ENCODE data around the gene VOPP1. TPM values are rescaled to one million over a fixed set of nuclear protein-coding genes. Genes with fewer than 3 reads are reported as not detected.

Gene VOPP1
- total RNA-seq, 6 experiments from 2014 or later, result 15.8 to 30.3 (median 23.2) TPM

GRCh38 chr7:55534262-55534915, 37.9 kb downstream of the VOPP1 start:
- ATAC-seq (peak; percentile 57 to 73 (median 61)), DNase-seq (peak in 1 of 3 donors; percentile 60)
- H3K27me3 ChIP-seq, result no peaks in the 10 kb centered on the region
- H3K9me3 ChIP-seq, result no peaks in the 10 kb centered on the region
- TF ChIP-seq POLR2A (IDR thresholded peaks at IDR 0.05) (no peak), CTCF (IDR thresholded peaks at IDR 0.05) (no peak)
- no peak overlapping the region for H3K4me3 ChIP-seq
- peak overlapping the region in 2 of 3 donors; percentile 17 to 29 for H3K27ac ChIP-seq
- intact Hi-C loops (cut with DNase I), result no loop called here
- no peaks in the 10 kb centered on the region for H3K36me3 ChIP-seq
- WGBS (ENCODE audit: insufficient coverage, low coverage, low lambda C conversion rate, missing lambda C conversion rate), result 50% methylated on average over 7 of the region's 8 CpGs
- H3K4me1 ChIP-seq, result no peaks in the 10 kb centered on the region

GRCh38 chr7:55533729-55534080, 38.6 kb downstream of the VOPP1 start:
- TF ChIP-seq POLR2A (IDR thresholded peaks at IDR 0.05) (no peak), CTCF (IDR thresholded peaks at IDR 0.05) (no peak)
- WGBS (ENCODE audit: insufficient coverage, low coverage, low lambda C conversion rate, missing lambda C conversion rate), result 56% methylated on average over 2 of the region's 2 CpGs

GRCh38 chr7:55533050-55533728, 39.1 kb downstream of the VOPP1 start:
- 50% methylated on average over 1 of the region's 4 CpGs for WGBS (ENCODE audit: insufficient coverage, low coverage, low lambda C conversion rate, missing lambda C conversion rate)
- intact Hi-C loops (cut with DNase I), result no loop called here
- H3K27ac ChIP-seq, result no peak overlapping the region
- no peaks in the 10 kb centered on the region for H3K9me3 ChIP-seq
- no peak for DNase-seq
- no peaks in the 10 kb centered on the region for H3K36me3 ChIP-seq
- no peaks in the 10 kb centered on the region for H3K27me3 ChIP-seq
- peak; percentile 43 to 57 (median 52) for ATAC-seq
- TF ChIP-seq CTCF (IDR thresholded peaks at IDR 0.05) (no peak), POLR2A (IDR thresholded peaks at IDR 0.05) (no peak)
- H3K4me3 ChIP-seq, result no peak overlapping the region
- no peaks in the 10 kb centered on the region for H3K4me1 ChIP-seq

More at GRCh38 chr7:55533729-55534080, 38.6 kb downstream of the VOPP1 start:
- Histone ChIP-seq H3K9me3 (no peaks in the 10 kb centered on the region), H3K4me1 (no peaks in the 10 kb centered on the region), H3K27ac (peak overlapping the region in 2 of 3 donors; percentile 29), H3K27me3 (no peaks in the 10 kb centered on the region), H3K36me3 (no peaks in the 10 kb centered on the region), H3K4me3 (no peak overlapping the region)
- DNase-seq (no peak), ATAC-seq (no peak)
- intact Hi-C loops (cut with DNase I), result no loop called here

- Histone ChIP-seq H3K4me1 (no peaks in the 10 kb centered on the region), H3K9me3 (no peaks in the 10 kb centered on the region), H3K4me3 (no peak overlapping the region), H3K27ac (no peak overlapping the region), H3K27me3 (no peaks in the 10 kb centered on the region), H3K36me3 (no peaks in the 10 kb centered on the region)
- intact Hi-C loops (cut with DNase I), result no loop called here
- DNase-seq, result no peak
- WGBS (ENCODE audit: insufficient coverage, low coverage, low lambda C conversion rate, missing lambda C conversion rate), result 81% methylated on average over 8 of the region's 8 CpGs
- TF ChIP-seq CTCF (IDR thresholded peaks at IDR 0.05), result no peak
- TF ChIP-seq POLR2A (IDR thresholded peaks at IDR 0.05), result no peak
- no peak for ATAC-seq
Measured at GRCh38 chr7:55532150-55532917, 40.0 kb downstream of the VOPP1 start.

All from right lobe of liver (tissue), 6 donors.